Measurements from ENCODE around the gene SNAPC1. TPM values are rescaled to one million over a fixed set of nuclear protein-coding genes. Genes with fewer than 3 reads are reported as not detected.

Gene SNAPC1, protein sequence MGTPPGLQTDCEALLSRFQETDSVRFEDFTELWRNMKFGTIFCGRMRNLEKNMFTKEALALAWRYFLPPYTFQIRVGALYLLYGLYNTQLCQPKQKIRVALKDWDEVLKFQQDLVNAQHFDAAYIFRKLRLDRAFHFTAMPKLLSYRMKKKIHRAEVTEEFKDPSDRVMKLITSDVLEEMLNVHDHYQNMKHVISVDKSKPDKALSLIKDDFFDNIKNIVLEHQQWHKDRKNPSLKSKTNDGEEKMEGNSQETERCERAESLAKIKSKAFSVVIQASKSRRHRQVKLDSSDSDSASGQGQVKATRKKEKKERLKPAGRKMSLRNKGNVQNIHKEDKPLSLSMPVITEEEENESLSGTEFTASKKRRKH
- total RNA-seq: 1 to 10 TPM; 1.7 to 9.9 (median 3.0) TPM

DNA sequence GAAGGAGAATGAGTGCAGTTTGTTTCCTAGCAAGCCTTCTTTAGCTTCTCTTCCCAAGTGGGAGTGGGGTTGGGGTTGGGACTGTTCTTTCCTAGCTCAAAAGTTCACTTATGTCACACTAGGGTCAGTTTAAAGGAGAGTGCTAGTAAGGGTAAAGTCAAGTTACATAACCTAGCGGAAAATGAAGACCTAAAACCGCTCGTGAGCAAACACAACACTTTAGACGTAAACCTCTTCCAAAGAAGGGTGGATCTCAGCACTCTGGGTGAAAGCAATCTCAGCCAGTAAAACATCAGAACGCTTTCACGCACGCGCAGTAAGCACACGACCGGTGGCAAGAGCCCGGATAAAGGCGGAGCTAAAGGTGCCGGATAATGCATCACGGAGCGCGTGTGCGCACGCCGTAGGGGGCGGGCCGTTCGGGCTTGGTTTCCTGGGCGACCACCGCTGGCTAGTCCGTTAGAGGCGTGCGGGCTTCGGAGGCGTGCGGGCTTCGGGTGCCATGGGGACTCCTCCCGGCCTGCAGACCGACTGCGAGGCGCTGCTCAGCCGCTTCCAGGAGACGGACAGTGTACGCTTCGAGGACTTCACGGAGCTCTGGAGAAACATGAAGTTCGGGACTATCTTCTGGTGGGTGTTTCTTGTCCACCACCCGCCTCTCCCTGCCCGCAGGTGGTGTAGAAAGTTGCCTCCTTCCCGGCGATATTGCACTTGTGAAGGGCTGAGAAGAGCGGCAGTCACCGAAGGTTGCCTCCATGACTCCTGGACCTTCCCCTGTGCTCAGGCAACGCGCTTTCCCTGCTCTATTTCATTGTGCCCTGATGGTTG, at the start of gene SNAPC1:
Gene SNAPC1 (plus strand): TSS at position 462 of the 828 bp plus-strand sequence. CDS start 41 bp downstream, at position 503.
- TF ChIP-seq POLR2A (IDR thresholded peaks at IDR 0.05): peak; percentile 27 to 64
- TF ChIP-seq, protein P1, sequence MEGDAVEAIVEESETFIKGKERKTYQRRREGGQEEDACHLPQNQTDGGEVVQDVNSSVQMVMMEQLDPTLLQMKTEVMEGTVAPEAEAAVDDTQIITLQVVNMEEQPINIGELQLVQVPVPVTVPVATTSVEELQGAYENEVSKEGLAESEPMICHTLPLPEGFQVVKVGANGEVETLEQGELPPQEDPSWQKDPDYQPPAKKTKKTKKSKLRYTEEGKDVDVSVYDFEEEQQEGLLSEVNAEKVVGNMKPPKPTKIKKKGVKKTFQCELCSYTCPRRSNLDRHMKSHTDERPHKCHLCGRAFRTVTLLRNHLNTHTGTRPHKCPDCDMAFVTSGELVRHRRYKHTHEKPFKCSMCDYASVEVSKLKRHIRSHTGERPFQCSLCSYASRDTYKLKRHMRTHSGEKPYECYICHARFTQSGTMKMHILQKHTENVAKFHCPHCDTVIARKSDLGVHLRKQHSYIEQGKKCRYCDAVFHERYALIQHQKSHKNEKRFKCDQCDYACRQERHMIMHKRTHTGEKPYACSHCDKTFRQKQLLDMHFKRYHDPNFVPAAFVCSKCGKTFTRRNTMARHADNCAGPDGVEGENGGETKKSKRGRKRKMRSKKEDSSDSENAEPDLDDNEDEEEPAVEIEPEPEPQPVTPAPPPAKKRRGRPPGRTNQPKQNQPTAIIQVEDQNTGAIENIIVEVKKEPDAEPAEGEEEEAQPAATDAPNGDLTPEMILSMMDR (IDR thresholded peaks at IDR 0.05): no peak
- DNase-seq: peak; percentile 95 to 99 (median 96)
- Histone ChIP-seq H3K27me3 (no peaks in the 10 kb centered on the region), H3K9me3 (no peaks in the 10 kb centered on the region), H3K4me1 (peaks cover 0 to 24% (median 0%) of the 10 kb centered on the region in 4 donors), H3K27ac (peak within 1 kb of the TSS; percentile 81 to 94 (median 88)), H3K36me3 (no peaks in the 10 kb centered on the region), H3K4me3 (peak within 1 kb of the TSS; percentile 63 to 94 (median 77))

DNA sequence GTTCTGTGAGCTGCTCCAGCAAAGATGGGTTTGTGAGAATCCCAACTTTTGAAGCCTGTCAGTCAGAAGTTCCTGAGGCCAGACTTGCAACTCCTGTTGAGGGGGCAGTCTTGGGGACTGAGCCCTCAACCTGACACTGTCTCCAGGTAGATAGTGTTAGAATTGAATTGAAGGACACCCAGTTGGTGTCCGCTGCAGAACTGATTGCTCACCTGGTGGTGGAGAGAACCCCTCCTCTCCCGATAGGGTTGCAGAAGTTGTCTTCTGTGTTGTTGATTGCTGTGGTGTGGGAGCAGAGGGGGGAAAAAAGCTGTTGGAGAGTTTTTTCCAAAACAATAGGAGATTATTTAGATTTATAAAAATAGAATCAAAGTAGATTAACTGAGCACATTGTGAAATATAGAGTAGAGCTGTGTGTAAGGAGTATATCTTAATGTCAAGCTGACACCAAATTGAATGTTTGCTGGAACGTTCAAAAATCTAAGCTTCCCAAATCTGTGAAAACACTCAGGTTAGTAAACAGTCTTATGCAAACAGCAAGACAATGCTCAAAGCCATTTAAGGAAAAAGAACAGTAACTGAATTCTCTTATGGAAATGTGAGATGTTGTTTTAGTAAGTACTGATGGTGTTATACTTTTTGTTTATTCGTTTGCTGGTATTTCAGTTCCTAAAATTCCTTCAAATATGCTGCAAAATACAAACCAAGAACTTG, 48.3 kb upstream of the SNAPC1 start:
- H3K4me3 ChIP-seq: no peak overlapping the region
- no peak overlapping the region for H3K27ac ChIP-seq
- peaks cover 0 to 40% (median 13%) of the 10 kb centered on the region in 4 donors for H3K4me1 ChIP-seq
- no peak for TF ChIP-seq POLR2A (IDR thresholded peaks at IDR 0.05)
- TF ChIP-seq, protein P1 (IDR thresholded peaks at IDR 0.05): no peak
- DNase-seq: no peak
- H3K9me3 ChIP-seq: no peaks in the 10 kb centered on the region
- no peaks in the 10 kb centered on the region for H3K27me3 ChIP-seq
- no peaks in the 10 kb centered on the region for H3K36me3 ChIP-seq

DNA sequence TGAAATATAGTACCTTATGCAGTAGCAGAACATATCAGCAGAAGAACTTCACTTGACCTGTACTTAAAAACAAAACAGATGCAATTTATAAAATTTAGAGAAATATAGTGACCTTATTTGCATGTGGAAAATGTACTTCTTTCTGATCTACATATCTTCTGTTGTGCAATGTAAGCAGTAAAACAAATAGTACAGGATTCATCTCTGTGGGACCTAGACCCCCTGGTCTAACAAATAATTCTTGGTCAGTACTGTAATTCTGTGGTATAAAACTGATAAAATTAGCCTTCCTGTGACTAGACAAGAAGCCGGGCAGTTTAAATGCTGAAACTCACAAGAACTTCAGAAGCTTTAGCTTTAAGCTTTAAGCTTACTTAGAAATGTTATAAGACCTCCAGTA, 45.3 kb upstream of the SNAPC1 start:
- Histone ChIP-seq H3K4me1 (peaks cover 0 to 40% (median 12%) of the 10 kb centered on the region in 4 donors), H3K27me3 (no peaks in the 10 kb centered on the region), H3K36me3 (peaks cover 0 to 6% (median 0%) of the 10 kb centered on the region in 3 donors), H3K4me3 (no peak overlapping the region), H3K9me3 (no peaks in the 10 kb centered on the region), H3K27ac (no peak overlapping the region)
- TF ChIP-seq POLR2A (IDR thresholded peaks at IDR 0.05): no peak
- TF ChIP-seq, protein P1 (IDR thresholded peaks at IDR 0.05): no peak
- DNase-seq: no peak

DNA sequence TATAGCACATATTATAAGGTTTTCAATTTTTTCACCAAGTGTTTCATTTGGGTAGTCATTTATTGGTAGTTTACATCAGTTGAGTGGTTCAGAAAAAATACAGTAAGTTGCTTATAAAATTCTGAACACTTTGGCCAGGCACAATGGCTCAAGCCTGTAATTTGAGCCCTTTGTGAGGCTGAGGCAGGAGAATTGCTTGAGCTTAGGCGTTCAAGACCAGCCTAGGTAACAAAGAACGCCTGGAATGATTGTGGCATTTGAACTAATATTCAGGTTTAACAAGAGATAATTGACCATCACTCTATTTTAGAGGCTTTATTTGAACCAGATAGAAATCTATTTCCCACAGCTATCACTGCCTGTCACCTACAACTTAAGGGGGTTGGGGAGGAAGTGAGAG, 44.2 kb upstream of the SNAPC1 start:
- no peak overlapping the region for H3K27ac ChIP-seq
- no peak for DNase-seq
- peaks cover 0 to 15% (median 0%) of the 10 kb centered on the region in 3 donors for H3K36me3 ChIP-seq
- no peaks in the 10 kb centered on the region for H3K27me3 ChIP-seq
- H3K4me1 ChIP-seq: peaks cover 0 to 40% (median 10%) of the 10 kb centered on the region in 4 donors
- H3K9me3 ChIP-seq: no peaks in the 10 kb centered on the region
- no peak overlapping the region for H3K4me3 ChIP-seq
- TF ChIP-seq, protein P1 (IDR thresholded peaks at IDR 0.05): no peak
- TF ChIP-seq POLR2A (IDR thresholded peaks at IDR 0.05): no peak

Measured in Peyer's patch (tissue), 4 donors.